ENCODE measurements around the gene C1R. TPM values are rescaled to one million over a fixed set of nuclear protein-coding genes. Genes with fewer than 3 reads are reported as not detected.

C1R gene
- total RNA-seq, 1 donor from 2014 or later, result 41.5 TPM

- H3K4me3 Mint-ChIP-seq, result peak overlapping the region; percentile 90
- peaks cover 25% of the 10 kb centered on the region for H3K4me1 Mint-ChIP-seq
- no peak for TF ChIP-seq CTCF (IDR thresholded peaks at IDR 0.05; ENCODE audit: unreplicated experiment)
Observed at GRCh38 chr12:7129287-7129871, 37.1 kb upstream of the C1R start.

GRCh38 chr12:7128681-7129286 lies 36.5 kb upstream of the C1R start, which contains the start of gene RBP5:
RBP5 (minus strand) TSS chr12:7128889; CDS start chr12:7128775, 114 bp downstream.
- peak within 1 kb of the TSS; percentile 89 for H3K27ac Mint-ChIP-seq
- no peaks in the 10 kb centered on the region for H3K27me3 Mint-ChIP-seq (ENCODE audit: low read depth)
- H3K4me1 Mint-ChIP-seq, result peaks cover 25% of the 10 kb centered on the region
- no peak for TF ChIP-seq CTCF (IDR thresholded peaks at IDR 0.05; ENCODE audit: unreplicated experiment)
- no peak for DNase-seq (ENCODE audit: low spot score in 2 of 2, unreplicated experiment in 2 of 2)
- peak within 1 kb of the TSS; percentile 90 for H3K4me3 Mint-ChIP-seq
- H3K9me3 Mint-ChIP-seq, result no peaks in the 10 kb centered on the region
- H3K36me3 Mint-ChIP-seq, result no peaks in the 10 kb centered on the region

More at GRCh38 chr12:7129287-7129871, 37.1 kb upstream of the C1R start:
- peak overlapping the region; percentile 89 for H3K27ac Mint-ChIP-seq
- no peak for DNase-seq (ENCODE audit: low spot score in 2 of 2, unreplicated experiment in 2 of 2)
- no peaks in the 10 kb centered on the region for H3K9me3 Mint-ChIP-seq
- H3K27me3 Mint-ChIP-seq (ENCODE audit: low read depth), result no peaks in the 10 kb centered on the region
- no peaks in the 10 kb centered on the region for H3K36me3 Mint-ChIP-seq

GRCh38 chr12:7127916-7128626 lies 35.8 kb upstream of the C1R start:
- Mint-ChIP-seq H3K4me3 (peak overlapping the region; percentile 90), H3K27ac (no peak overlapping the region), H3K27me3 (ENCODE audit: low read depth) (no peaks in the 10 kb centered on the region), H3K36me3 (no peaks in the 10 kb centered on the region), H3K4me1 (peaks cover 25% of the 10 kb centered on the region), H3K9me3 (no peaks in the 10 kb centered on the region)
- DNase-seq (ENCODE audit: low spot score in 2 of 2, unreplicated experiment in 2 of 2), result no peak
- no peak for TF ChIP-seq CTCF (IDR thresholded peaks at IDR 0.05; ENCODE audit: unreplicated experiment)

- Mint-ChIP-seq H3K36me3 (no peaks in the 10 kb centered on the region), H3K9me3 (no peaks in the 10 kb centered on the region), H3K27ac (no peak overlapping the region), H3K4me1 (peaks cover 7% of the 10 kb centered on the region), H3K4me3 (no peak overlapping the region), H3K27me3 (ENCODE audit: low read depth) (no peaks in the 10 kb centered on the region)
- no peak for TF ChIP-seq CTCF (IDR thresholded peaks at IDR 0.05; ENCODE audit: unreplicated experiment)
- no peak for DNase-seq (ENCODE audit: low spot score in 2 of 2, unreplicated experiment in 2 of 2)
Observed at GRCh38 chr12:7125632-7126227, 33.5 kb upstream of the C1R start.

- Mint-ChIP-seq H3K27me3 (ENCODE audit: low read depth) (no peaks in the 10 kb centered on the region), H3K4me3 (no peak overlapping the region), H3K9me3 (no peaks in the 10 kb centered on the region), H3K36me3 (no peaks in the 10 kb centered on the region), H3K27ac (no peak overlapping the region), H3K4me1 (peaks cover under 1% of the 10 kb centered on the region)
- no peak for DNase-seq (ENCODE audit: low spot score in 2 of 2, unreplicated experiment in 2 of 2)
- no peak for TF ChIP-seq CTCF (IDR thresholded peaks at IDR 0.05; ENCODE audit: unreplicated experiment)
Observed at GRCh38 chr12:7123806-7124522, 31.7 kb upstream of the C1R start.
